ENCODE data around the gene HIVEP1.

DNA sequence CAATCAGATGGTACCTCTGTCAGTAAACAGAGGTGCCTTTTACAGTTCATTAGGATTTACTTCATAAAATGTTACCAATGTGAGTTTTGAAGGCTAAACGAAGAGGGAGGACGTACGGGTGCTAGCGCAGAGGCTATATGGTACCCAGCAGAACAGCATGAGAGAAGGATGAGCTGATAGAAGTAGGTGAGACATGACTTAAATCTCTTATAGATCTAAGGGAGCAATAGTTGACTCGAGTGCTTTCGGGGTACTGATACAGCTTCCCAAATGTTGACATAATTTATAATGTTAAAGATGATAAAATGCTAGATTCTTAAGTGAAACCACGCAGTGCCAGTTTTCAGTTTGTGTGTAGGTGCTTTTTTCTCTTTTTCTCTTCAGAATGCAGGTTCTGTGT, 72.6 kb downstream of the HIVEP1 start:
- TF ChIP-seq CTCF (IDR thresholded peaks at IDR 0.05), result no peak
- TF ChIP-seq POLR2A (IDR thresholded peaks at IDR 0.05), result no peak

All from testis (tissue), 2 donors.